AG10803 (cell line): ENCODE data around the gene PAX4.

Experiments
- DNase-seq: peaks from one replicate; pipeline ENCODE4 v3.0.0; 2010; ENCODE audit warnings: low read depth
- H3K4me3 ChIP-seq: 2 replicates; pipeline ENCODE4 v1.5.1; 2011; ENCODE audit warnings: mild to moderate bottlenecking, low read length, control low read depth
- TF ChIP-seq, protein P1 (sequence below): conservative IDR thresholded peaks from 2 replicates; pipeline ENCODE4 v1.5.1; 2011; ENCODE audit warnings: mild to moderate bottlenecking, low read length, control low read depth, inconsistent platforms

Gene PAX4

GRCh38 chr7:127625331-127625730, 7.4 kb upstream of the PAX4 start:
- TF ChIP-seq, protein P1, sequence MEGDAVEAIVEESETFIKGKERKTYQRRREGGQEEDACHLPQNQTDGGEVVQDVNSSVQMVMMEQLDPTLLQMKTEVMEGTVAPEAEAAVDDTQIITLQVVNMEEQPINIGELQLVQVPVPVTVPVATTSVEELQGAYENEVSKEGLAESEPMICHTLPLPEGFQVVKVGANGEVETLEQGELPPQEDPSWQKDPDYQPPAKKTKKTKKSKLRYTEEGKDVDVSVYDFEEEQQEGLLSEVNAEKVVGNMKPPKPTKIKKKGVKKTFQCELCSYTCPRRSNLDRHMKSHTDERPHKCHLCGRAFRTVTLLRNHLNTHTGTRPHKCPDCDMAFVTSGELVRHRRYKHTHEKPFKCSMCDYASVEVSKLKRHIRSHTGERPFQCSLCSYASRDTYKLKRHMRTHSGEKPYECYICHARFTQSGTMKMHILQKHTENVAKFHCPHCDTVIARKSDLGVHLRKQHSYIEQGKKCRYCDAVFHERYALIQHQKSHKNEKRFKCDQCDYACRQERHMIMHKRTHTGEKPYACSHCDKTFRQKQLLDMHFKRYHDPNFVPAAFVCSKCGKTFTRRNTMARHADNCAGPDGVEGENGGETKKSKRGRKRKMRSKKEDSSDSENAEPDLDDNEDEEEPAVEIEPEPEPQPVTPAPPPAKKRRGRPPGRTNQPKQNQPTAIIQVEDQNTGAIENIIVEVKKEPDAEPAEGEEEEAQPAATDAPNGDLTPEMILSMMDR: no peak
- DNase-seq: no peak
- H3K4me3 ChIP-seq: no peak overlapping the region

- no peak for DNase-seq
- no peak overlapping the region for H3K4me3 ChIP-seq
- TF ChIP-seq, protein P1: no peak
Measured at GRCh38 chr7:127620406-127621233, 2.7 kb upstream of the PAX4 start.

DNA sequence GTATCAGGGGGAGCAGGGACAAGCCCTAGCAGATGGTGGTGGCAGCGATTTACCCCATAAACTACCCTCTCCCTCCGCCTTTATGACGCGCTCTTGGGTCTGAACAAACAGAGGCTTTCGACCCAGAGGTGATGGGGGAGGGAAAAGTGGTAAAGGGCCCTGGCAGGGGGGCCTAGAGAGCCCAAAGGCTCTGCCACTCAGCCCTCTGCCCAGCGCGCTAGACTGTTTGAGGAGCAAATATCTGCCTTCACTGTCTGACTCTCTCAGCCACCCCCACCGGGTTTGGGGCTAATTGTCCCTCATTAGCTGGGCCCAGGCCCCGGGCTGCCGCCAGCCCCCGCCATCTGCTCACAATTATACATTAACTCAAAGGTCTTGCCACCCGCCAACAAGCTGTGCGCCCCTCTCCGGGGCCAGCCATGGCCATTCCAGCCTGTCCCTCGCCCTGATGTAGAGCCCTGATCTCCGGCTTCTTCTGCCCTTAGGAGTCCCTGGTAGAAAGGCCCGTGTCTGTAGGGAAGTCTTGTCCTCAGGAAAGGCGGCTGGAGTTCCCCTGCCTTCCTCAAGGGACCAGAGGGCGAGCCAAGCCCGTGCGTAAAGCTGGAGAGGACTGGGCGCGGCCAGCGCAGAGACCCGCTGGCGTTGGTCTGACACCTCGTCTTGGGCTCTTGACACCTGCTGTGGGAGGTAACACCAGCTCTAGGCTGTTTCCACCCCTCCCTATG, 1.9 kb upstream of the PAX4 start:
- TF ChIP-seq, protein P1: no peak
- no peak for DNase-seq
- H3K4me3 ChIP-seq: no peak overlapping the region

GRCh38 chr7:127618775-127619174, 833 bp upstream of the PAX4 start:
- H3K4me3 ChIP-seq: no peak overlapping the region
- no peak for DNase-seq
- TF ChIP-seq, protein P1: no peak

- no peak overlapping the region for H3K4me3 ChIP-seq
- DNase-seq: no peak
- TF ChIP-seq, protein P1: no peak
Measured at GRCh38 chr7:127616724-127617123, 1.2 kb downstream of the PAX4 start.

DNA sequence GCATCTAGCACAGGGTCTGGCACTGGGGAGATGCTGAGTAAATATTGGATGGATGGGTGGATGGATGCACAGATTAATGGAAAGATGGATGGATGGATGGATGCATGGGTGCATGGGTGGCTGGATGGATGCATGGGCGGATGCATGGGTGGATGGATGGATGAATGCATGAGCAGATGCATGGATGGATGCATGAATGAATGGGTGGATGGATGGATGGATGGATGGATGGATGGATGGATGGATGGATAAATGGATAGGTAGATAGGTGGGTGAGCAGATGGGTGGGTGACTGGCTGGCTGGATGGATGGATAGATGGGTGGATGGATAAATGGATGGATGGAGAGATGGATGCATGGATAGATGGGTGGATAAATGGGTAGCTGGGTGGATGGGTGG, 5.7 kb downstream of the PAX4 start:
- H3K4me3 ChIP-seq: no peak overlapping the region
- TF ChIP-seq, protein P1: no peak
- DNase-seq: no peak

GRCh38 chr7:127609297-127609696, 8.6 kb downstream of the PAX4 start:
- no peak overlapping the region for H3K4me3 ChIP-seq
- DNase-seq: no peak
- TF ChIP-seq, protein P1: no peak
